SH-SY5Y (cell line): Measurements from ENCODE around the gene OR8J3.

Source experiments
- GATA2 ChIP-seq: IDR thresholded peaks from 2 replicates; pipeline ENCODE4 v1.6.1; 2011; ENCODE audit warnings: mild to moderate bottlenecking, low read depth, low read length
- GATA3 ChIP-seq: IDR thresholded peaks from 2 replicates; pipeline ENCODE4 v1.6.1; 2011; ENCODE audit warnings: low read depth, mild to moderate bottlenecking, low read length, moderate library complexity

DNA sequence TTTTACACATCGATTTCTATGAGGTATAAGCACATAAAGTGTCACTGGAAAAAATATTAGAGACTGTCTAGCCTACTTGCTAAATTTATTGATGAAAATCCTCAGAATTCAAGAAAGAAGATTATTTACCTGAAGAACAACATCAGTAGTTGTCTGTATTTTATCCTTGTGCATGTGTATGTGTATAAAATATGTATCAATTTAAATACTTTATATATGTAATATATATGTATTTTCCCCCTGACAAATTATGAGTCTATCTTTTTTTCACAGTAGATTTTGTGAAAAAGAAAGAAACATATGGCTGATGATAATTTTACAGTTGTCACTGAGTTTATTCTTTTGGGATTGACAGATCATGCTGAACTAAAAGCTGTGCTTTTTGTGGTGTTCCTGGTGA is 36.3 kb upstream of the OR8J3 start, which contains the start of gene OR5J2:
- TF ChIP-seq GATA2 (no peak), GATA3 (no peak)
